ENCODE measurements around the gene TUBB6.

TUBB6 gene

GRCh38 chr18:12325726-12326245, 17.7 kb downstream of the TUBB6 start:
- DNase-seq (ENCODE audit: low read depth): no peak
- TF ChIP-seq CTCF (IDR thresholded peaks at IDR 0.05; ENCODE audit: low read length, missing control alignments): no peak
- no peak overlapping the region for H3K4me3 ChIP-seq (replicated peaks; ENCODE audit: low read depth, low read length)

GRCh38 chr18:12326711-12327460, 18.8 kb downstream of the TUBB6 start:
- H3K4me3 ChIP-seq (replicated peaks; ENCODE audit: low read depth, low read length): no peak overlapping the region
- no peak for DNase-seq (ENCODE audit: low read depth)
- TF ChIP-seq CTCF (IDR thresholded peaks at IDR 0.05; ENCODE audit: low read length, missing control alignments): no peak

DNA sequence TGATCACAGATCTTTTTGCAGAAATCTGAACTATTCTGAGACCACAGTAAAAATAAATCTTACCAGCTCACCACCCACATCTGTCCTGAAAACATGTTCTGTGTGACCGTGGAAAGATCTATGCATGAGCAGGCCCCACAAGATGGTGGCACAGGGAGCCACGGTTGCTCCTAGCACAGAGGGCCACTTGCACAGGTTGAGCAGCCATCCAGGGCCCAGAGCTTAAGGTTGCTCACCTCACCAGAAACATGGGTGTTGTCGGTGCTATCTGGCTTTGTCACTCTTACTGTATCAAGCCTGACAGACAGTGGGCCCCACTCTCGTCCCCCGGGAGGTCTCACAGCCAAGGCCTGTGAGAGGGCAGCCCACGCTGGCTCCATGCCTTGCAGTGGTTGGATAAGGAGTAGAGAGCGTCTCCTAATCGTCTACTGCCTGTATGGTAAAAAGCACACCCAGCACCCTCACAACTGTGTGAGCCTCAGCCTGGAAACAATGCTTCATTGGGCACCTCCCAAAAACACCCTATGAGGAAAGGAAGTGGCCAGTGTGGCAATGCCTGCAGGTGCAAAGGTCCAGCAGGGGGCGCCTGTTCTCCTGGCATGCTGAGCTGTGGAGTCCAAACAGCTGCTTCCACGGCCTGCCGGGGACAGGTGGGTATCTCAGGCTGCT, 19.6 kb downstream of the TUBB6 start:
- peak; percentile 95 for TF ChIP-seq CTCF (IDR thresholded peaks at IDR 0.05; ENCODE audit: low read length, missing control alignments)
- no peak overlapping the region for H3K4me3 ChIP-seq (replicated peaks; ENCODE audit: low read depth, low read length)
- peak; percentile 88 for DNase-seq (ENCODE audit: low read depth)

DNA sequence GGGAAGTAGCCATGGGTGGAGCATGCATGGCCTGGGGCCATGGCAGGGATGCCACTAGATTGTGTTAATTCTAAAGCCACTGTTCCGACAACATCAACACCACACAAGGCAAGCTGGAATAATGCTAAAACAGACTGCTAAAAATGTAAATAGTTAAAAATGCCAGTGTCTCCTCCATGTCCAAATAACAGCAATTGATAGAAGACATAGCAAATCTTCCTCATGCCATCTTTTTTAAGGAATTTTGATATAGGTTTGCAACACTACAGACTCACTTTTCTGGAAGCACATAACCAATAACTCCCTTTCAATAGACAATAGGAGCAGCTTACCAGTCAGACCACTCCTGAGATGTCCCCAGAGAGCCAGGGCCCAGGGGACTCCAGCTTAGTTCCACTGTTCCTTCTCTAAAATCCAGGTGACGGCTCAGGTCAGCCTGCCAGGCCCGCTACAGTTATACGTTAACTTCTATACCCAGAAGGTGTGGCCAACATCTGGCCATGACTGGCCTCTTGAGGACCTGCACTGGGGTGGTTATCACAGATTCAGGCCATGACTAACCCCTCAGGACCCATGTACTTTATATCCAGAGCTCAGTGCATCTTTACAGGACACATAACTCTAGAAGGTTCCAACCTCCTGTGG, 20.3 kb downstream of the TUBB6 start:
- no peak for TF ChIP-seq CTCF (IDR thresholded peaks at IDR 0.05; ENCODE audit: low read length, missing control alignments)
- no peak for DNase-seq (ENCODE audit: low read depth)
- no peak overlapping the region for H3K4me3 ChIP-seq (replicated peaks; ENCODE audit: low read depth, low read length)

DNA sequence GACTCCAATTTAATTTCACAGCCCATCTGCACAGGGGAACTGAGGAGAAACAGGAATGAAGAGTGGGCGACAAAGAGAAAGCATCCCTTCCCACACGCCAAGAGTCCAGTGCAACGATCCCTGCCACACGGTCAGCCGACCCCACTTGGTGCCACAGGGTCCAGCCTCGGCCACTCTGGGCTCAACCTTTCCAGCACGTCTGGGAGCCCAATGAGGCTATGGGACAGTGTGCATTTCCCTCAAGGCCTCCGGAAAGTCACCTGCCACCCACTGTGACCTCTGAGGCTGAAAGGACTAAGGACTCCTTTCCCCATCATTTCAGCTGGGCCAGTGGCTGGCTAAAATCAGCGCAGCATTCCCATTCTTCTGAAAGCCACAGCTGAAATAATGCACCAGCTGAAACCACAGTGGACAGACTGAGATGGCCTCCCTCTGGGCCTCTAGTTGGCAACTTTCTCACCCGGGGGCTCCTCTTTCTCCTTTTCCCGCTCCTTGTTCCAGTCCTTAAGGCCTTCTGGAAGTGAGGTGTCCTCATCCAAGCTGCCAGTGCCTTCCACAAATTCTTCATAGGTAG, 21.2 kb downstream of the TUBB6 start:
- no peak for TF ChIP-seq CTCF (IDR thresholded peaks at IDR 0.05; ENCODE audit: low read length, missing control alignments)
- no peak for DNase-seq (ENCODE audit: low read depth)
- no peak overlapping the region for H3K4me3 ChIP-seq (replicated peaks; ENCODE audit: low read depth, low read length)

DNA sequence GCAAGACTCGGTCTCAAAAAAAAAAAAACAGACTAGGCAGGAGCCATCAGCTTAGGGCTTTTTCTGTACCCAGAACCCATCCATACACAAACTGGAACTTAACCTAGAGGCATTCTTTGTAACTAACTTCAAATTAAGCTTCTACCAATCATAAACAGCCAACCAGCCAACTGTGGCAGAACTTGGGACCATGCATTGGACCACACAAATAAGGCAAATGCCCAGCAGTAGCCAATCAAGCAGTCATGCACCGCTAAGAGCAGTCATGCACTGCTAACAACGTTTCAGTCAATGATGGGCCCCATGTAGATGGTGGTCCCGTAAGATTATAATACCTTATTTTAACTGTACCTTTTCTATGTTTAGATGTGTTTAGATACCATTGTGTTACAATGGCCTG, 22.7 kb downstream of the TUBB6 start:
- no peak for TF ChIP-seq CTCF (IDR thresholded peaks at IDR 0.05; ENCODE audit: low read length, missing control alignments)
- DNase-seq (ENCODE audit: low read depth): no peak
- no peak overlapping the region for H3K4me3 ChIP-seq (replicated peaks; ENCODE audit: low read depth, low read length)
